Measurements from ENCODE around the gene SLC9A3.

DNA sequence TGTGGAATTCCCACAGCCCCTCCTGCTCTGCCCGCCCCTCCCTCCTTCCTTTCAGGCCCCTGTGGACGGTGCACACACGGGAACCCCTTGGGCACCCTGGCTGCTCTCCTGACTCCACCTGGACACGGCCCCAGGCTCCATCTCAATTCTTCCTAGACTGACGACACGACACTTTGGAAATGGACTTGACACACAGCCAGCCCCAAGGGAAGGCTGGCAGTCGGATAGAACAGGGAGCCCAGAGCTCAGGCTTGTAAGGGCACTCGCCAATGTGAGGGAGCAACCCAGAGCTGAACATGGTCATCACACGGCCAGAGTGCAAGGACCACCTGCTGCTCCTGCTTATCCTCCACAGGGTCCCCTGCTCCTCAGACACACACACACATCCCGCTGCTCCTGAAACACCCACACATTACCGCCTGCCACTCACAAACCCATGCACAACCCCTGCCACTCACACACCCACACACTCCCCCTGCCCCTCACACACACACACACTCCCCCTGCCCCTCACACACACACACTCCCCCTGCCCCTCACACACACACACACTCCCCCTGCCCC is 8.9 kb downstream of the SLC9A3 start:
- TF ChIP-seq POLR2A (IDR thresholded peaks at IDR 0.05) (no peak), CTCF (IDR thresholded peaks at IDR 0.05) (no peak)

All from transverse colon (tissue), 3 donors.